GM12878 (cell line): ENCODE measurements around the gene WNT5B. TPM values are rescaled to one million over a fixed set of nuclear protein-coding genes. Genes with fewer than 3 reads are reported as not detected.
A peak's percentile ranks its signal among the peaks of the same experiment; 100 is the strongest.

Source experiments
- ATAC-seq: fragments of 200-7000 bp; cut with Tn5 transposase; 3 replicates; pipeline ENCODE4 v1.9.1; 2020; ENCODE audit warnings: mild to moderate bottlenecking, moderate library complexity
- BruUV-seq: library from RNA; stranded (reverse); fragments of 400-500 nt; replicated peaks from 2 replicates; lab custom pipeline; 2021; lab: Mats Ljungman, UMichigan
- CTCF ChIA-PET: fragments of 300-600 bp; sonication (Branson Sonifier 250); formaldehyde crosslinking; extraction: SDS; loops from one replicate; lab custom pipeline; 2021; ENCODE audit warnings: inconsistent platforms; lab: Yijun Ruan, JAX
- POLR2A ChIA-PET: fragments of 350-600 bp; formaldehyde crosslinking; extraction: SDS; loops from one replicate; lab custom pipeline; 2021; ENCODE audit warnings: inconsistent platforms; lab: Charles Lee
- RAD21 ChIA-PET: fragments of 300-600 bp; sonication (Branson Sonifier 250); formaldehyde crosslinking; loops from one replicate; lab custom pipeline; 2023; ENCODE audit warnings: antibody characterized with exemption; ENCODE audit not compliant: unreplicated experiment; lab: Charles Lee
- SMC1A ChIA-PET: fragments of 300-600 bp; sonication (Branson Sonifier 250); formaldehyde crosslinking; loops from one replicate; lab custom pipeline; 2023; ENCODE audit not compliant: unreplicated experiment, uncharacterized antibody; lab: Charles Lee
- DNase-seq: peaks from one replicate; pipeline ENCODE4 v3.0.0-alpha.2; 2011; ENCODE audit warnings: low read depth, low spot score
- FAIRE-seq: peaks from 3 replicates; lab custom pipeline; 2011; peaks lifted over from hg19 to GRCh38; lab: Jason Lieb, UNC
- H2AFZ ChIP-seq: 2 replicates; pipeline ENCODE4 v1.6.0; 2011; ENCODE audit warnings: low read depth, low read length, control low read depth; ENCODE audit not compliant: control insufficient read depth
- H3K27ac ChIP-seq: 2 replicates; pipeline ENCODE4 v1.5.1; 2011; ENCODE audit warnings: control low read depth; ENCODE audit not compliant: control insufficient read depth, insufficient read depth
- H3K27me3 ChIP-seq, 2 experiments: replicated peaks in 1 of 2; 2 replicates each; pipeline versions ENCODE4 v1.6.0 to v1.6.1; 2011; ENCODE audit warnings: low read length in 1 of 2; ENCODE audit not compliant: control insufficient read depth in 2 of 2, insufficient read depth in 2 of 2
- H3K36me3 ChIP-seq, 2 experiments: 2 replicates each; pipeline ENCODE4 v1.5.1; 2011; ENCODE audit warnings: low read length in 1 of 2; ENCODE audit not compliant: control insufficient read depth in 2 of 2, insufficient read depth in 2 of 2
- H3K4me1 ChIP-seq: 2 replicates; pipeline ENCODE4 v1.6.1; 2011; ENCODE audit warnings: mild to moderate bottlenecking, low read length, moderate library complexity, mixed read lengths; ENCODE audit not compliant: control insufficient read depth, insufficient read depth
- H3K4me2 ChIP-seq: 2 replicates; pipeline ENCODE4 v1.6.0; 2011; ENCODE audit warnings: control low read depth; ENCODE audit not compliant: control insufficient read depth, insufficient read depth
- H3K4me3 ChIP-seq: fragments of 200-600 bp; sonication (generic); 2 replicates; pipeline ENCODE4 v1.5.1; 2016
- H3K79me2 ChIP-seq: 2 replicates; pipeline ENCODE4 v1.6.0; 2011; ENCODE audit warnings: low read length; ENCODE audit not compliant: control insufficient read depth, insufficient read depth
- H3K9ac ChIP-seq: 2 replicates; pipeline ENCODE4 v1.8.0; 2011; ENCODE audit warnings: low read length, control low read depth, mixed read lengths; ENCODE audit not compliant: control insufficient read depth, insufficient read depth
- H3K9me3 ChIP-seq: replicated peaks from 3 replicates; pipeline ENCODE4 v1.5.1; 2011; ENCODE audit warnings: mild to moderate bottlenecking, low read length; ENCODE audit not compliant: control insufficient read depth, insufficient read depth
- H4K20me1 ChIP-seq: 2 replicates; pipeline ENCODE4 v1.6.0; 2011; ENCODE audit not compliant: control insufficient read depth, insufficient read depth
- BHLHE40 ChIP-seq, 2 experiments: fragments of 450-650 bp in 1 of 2; IDR thresholded peaks; 2 replicates each; pipeline ENCODE4 v1.6.1; 2011 to 2017; ENCODE audit warnings: low read depth in 2 of 2, borderline replicate concordance in 1 of 2, improper control_type of control experiment in 1 of 2, low read length in 1 of 2, mild to moderate bottlenecking in 1 of 2
- BRCA1 ChIP-seq: IDR thresholded peaks from 2 replicates; pipeline ENCODE4 v1.6.1; 2011; ENCODE audit warnings: low read depth, low read length, improper control_type of control experiment
- EGR1 ChIP-seq, 2 experiments: IDR thresholded peaks; 1 replicate in 1 of 2; 2 replicates in 1 of 2; pipeline ENCODE4 v1.6.1; 2011 to 2012; ENCODE audit warnings: low read depth in 2 of 2, low read length in 2 of 2, borderline replicate concordance in 1 of 2, mild to moderate bottlenecking in 1 of 2, moderate library complexity in 1 of 2
- GABPA ChIP-seq: IDR thresholded peaks from 2 replicates; pipeline ENCODE4 v1.6.1; 2014; ENCODE audit warnings: antibody characterized with exemption, low read depth, mild to moderate bottlenecking, inconsistent platforms
- IRF4 ChIP-seq: IDR thresholded peaks from 2 replicates; pipeline ENCODE4 v1.6.1; 2011; ENCODE audit warnings: low read depth, low read length
- NFYB ChIP-seq: IDR thresholded peaks from 2 replicates; pipeline ENCODE4 v1.6.1; 2011; ENCODE audit warnings: low read depth, mild to moderate bottlenecking, low read length, improper control_type of control experiment, moderate library complexity; ENCODE audit not compliant: insufficient read depth
- PAX5 ChIP-seq: IDR thresholded peaks from 2 replicates; pipeline ENCODE4 v1.6.1; 2011; ENCODE audit warnings: low read depth, low read length, borderline replicate concordance
- PML ChIP-seq: IDR thresholded peaks from 2 replicates; pipeline ENCODE4 v1.6.1; 2012; ENCODE audit warnings: low read length, inconsistent platforms
- RAD21 ChIP-seq: IDR thresholded peaks from 2 replicates; pipeline ENCODE4 v1.6.1; 2011; ENCODE audit warnings: mild to moderate bottlenecking, low read depth, low read length, moderate library complexity; ENCODE audit not compliant: insufficient read depth
- SIN3A ChIP-seq: IDR thresholded peaks from 2 replicates; pipeline ENCODE4 v1.6.1; 2012; ENCODE audit warnings: low read depth, low read length, improper control_type of control experiment
- SUPT20H ChIP-seq: IDR thresholded peaks from 2 replicates; pipeline ENCODE4 v1.6.1; 2011; ENCODE audit warnings: low read depth, mild to moderate bottlenecking, low read length, moderate library complexity, borderline replicate concordance; ENCODE audit not compliant: control insufficient read depth
- WGBS: methylation state at CpG from one replicate; pipeline ENCODE4 v1.1.6; 2016; ENCODE audit warnings: low lambda C conversion rate; ENCODE audit not compliant: insufficient replicate concordance, insufficient coverage; ENCODE audit errors: missing lambda C conversion rate; 5-methylcytosine and 5-hydroxymethylcytosine counted together
- in situ Hi-C: fragments of 300-500 bp; cut with MboI; formaldehyde crosslinking; loops from 9 replicates; pipeline ENCODE4 v1.14.3; 2018; ENCODE audit warnings: mixed read lengths
- intact Hi-C: fragments of 100-400 bp; cut with micrococcal nuclease; formaldehyde crosslinking; loops from one replicate; pipeline ENCODE4 v1.14.2; 2022; ENCODE audit not compliant: unreplicated experiment
- polyA plus RNA-seq, 11 experiments: library from polyadenylated mRNA; depleted of rRNA in 4 of 11; unstranded in 6 of 11; stranded (reverse) in 5 of 11; fragments of >200 nt; fragmentation: Nextera tagmentation in 4 of 11; fragmentation: Illumina TruSeq in 1 of 11; extraction: Ambion mirVana in 4 of 11; extraction: Trizol in 1 of 11; gene quantifications; 1 replicate in 1 of 11; 2 replicates in 10 of 11; pipeline versions ENCODE4 v1.2.1 to v1.2.3, GENCODE V29; 2011 to 2016; ENCODE audit warnings: inconsistent platforms in 2 of 11, missing spikeins in 2 of 11, low read depth in 1 of 11
- total RNA-seq, 4 experiments: library from RNA; depleted of rRNA in 3 of 4; stranded (reverse); fragments of >200 nt in 3 of 4; fragmentation: Illumina TruSeq in 1 of 4; extraction: Trizol in 1 of 4; gene quantifications; 2 replicates each; pipeline versions ENCODE4 v1.2.1 to v1.2.3, GENCODE V29; 2013 to 2021
- TF ChIP-seq, protein P1 (sequence below): fragments of 450-650 bp; formaldehyde crosslinking; IDR thresholded peaks from 2 replicates; pipeline ENCODE4 v1.4.0; 2022; ENCODE audit warnings: mild to moderate bottlenecking, moderate library complexity
- TF ChIP-seq, protein P2 (sequence below): fragments of 450-650 bp; formaldehyde crosslinking; IDR thresholded peaks from 2 replicates; pipeline ENCODE4 v1.5.0; 2022; ENCODE audit warnings: mild to moderate bottlenecking, missing genetic modification characterization
- TF ChIP-seq, protein P3 (sequence below): IDR thresholded peaks from 2 replicates; pipeline ENCODE4 v1.6.1; 2012; ENCODE audit warnings: low read depth, low read length, improper control_type of control experiment

The WNT5B gene
- total and polyA plus RNA-seq, 10 of the 15 experiments (the other 5 are each of a cell fraction or from before 2014, with no cell fraction given) = 0.45 to 18.3 (median 5.4) TPM

DNA sequence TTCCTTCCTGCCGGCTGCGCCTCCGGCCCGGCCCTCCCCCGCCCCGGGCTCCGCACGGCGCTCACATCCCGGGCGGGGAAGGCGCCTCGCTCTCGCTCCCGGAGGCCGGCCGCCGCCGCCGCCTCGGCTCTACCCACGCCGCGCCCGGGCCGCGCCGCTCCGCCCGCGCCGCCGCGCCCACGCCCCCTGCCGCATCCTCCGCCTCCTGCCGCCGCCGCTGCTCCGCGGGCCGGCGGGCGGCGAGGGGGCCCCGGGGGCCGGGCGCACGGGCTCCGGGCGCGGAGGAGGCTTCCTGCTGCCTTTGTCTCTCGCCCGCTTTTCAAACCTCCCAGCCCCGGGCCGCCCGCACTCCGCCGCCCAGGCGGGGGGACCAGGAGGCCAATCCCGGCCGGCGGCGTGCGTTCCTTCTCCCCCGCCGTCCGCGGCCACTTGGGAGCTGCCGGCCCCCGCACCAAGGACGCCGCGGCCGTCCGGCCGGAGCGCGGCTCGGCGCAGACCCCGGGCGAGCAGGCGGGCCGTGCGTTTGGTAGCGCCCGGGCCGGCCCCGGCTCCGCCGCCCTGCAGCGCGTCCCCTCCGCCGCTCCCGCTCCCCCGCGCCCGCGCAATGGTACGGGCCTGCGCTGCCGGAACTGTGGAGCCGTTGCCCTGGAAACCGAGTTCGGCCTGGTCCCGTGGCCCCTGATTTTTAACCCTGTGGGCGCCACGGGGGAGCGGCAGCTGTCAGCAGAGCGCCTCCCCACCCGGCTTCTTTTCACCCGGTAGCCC, 34.6 kb upstream of the WNT5B start, which contains the start of gene FBXL14:
Gene FBXL14 (minus strand): TSS at position 321 of the 765 bp plus-strand sequence. CDS start 515 bp downstream, outside the sequence.
- CTCF ChIA-PET = interaction anchor here (1.3 to 4.1 kb wide), 4 partner anchors 9 to 476 kb away, joined by 3 to 31 read pairs (median 10); no protein-coding TSS in a partner anchor
- no peak for TF ChIP-seq SUPT20H
- no peak for TF ChIP-seq PML
- no peak for TF ChIP-seq NFYB
- TF ChIP-seq EGR1 (IDR thresholded peaks at IDR 0.05; ENCODE audit: borderline replicate concordance in 1 of 2, low read depth in 2 of 2, low read length in 2 of 2) = peak in 1 of 2 experiments; percentile 52; a peak in 1 of 3 replicates
- TF ChIP-seq, protein P1, sequence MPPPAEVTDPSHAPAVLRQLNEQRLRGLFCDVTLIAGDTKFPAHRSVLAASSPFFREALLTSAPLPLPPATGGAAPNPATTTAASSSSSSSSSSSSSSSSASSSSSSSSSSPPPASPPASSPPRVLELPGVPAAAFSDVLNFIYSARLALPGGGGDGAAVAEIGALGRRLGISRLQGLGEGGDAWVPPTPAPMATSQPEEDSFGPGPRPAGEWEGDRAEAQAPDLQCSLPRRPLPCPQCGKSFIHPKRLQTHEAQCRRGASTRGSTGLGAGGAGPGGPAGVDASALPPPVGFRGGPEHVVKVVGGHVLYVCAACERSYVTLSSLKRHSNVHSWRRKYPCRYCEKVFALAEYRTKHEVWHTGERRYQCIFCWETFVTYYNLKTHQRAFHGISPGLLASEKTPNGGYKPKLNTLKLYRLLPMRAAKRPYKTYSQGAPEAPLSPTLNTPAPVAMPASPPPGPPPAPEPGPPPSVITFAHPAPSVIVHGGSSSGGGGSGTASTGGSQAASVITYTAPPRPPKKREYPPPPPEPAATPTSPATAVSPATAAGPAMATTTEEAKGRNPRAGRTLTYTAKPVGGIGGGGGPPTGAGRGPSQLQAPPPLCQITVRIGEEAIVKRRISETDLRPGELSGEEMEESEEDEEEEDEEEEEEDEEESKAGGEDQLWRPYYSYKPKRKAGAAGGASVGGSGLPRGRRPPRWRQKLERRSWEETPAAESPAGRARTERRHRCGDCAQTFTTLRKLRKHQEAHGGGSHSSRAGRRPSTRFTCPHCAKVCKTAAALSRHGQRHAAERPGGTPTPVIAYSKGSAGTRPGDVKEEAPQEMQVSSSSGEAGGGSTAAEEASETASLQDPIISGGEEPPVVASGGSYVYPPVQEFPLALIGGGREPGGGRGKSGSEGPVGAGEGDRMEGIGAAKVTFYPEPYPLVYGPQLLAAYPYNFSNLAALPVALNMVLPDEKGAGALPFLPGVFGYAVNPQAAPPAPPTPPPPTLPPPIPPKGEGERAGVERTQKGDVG = no peak
- no peak for TF ChIP-seq IRF4
- TF ChIP-seq PAX5 = no peak
- TF ChIP-seq SIN3A = 0 out of 2 replicates have a peak, but pooled peaks have one; percentile 58
- TF ChIP-seq, protein P2, sequence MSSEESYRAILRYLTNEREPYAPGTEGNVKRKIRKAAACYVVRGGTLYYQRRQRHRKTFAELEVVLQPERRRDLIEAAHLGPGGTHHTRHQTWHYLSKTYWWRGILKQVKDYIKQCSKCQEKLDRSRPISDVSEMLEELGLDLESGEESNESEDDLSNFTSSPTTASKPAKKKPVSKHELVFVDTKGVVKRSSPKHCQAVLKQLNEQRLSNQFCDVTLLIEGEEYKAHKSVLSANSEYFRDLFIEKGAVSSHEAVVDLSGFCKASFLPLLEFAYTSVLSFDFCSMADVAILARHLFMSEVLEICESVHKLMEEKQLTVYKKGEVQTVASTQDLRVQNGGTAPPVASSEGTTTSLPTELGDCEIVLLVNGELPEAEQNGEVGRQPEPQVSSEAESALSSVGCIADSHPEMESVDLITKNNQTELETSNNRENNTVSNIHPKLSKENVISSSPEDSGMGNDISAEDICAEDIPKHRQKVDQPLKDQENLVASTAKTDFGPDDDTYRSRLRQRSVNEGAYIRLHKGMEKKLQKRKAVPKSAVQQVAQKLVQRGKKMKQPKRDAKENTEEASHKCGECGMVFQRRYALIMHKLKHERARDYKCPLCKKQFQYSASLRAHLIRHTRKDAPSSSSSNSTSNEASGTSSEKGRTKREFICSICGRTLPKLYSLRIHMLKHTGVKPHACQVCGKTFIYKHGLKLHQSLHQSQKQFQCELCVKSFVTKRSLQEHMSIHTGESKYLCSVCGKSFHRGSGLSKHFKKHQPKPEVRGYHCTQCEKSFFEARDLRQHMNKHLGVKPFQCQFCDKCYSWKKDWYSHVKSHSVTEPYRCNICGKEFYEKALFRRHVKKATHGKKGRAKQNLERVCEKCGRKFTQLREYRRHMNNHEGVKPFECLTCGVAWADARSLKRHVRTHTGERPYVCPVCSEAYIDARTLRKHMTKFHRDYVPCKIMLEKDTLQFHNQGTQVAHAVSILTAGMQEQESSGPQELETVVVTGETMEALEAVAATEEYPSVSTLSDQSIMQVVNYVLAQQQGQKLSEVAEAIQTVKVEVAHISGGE (CRISPR knock-in tag) = peak; percentile 73
- TF ChIP-seq BRCA1 = no peak
- TF ChIP-seq BHLHE40 (IDR thresholded peaks at IDR 0.05; ENCODE audit: borderline replicate concordance in 1 of 2, low read depth in 2 of 2, low read length in 1 of 2) = peak; percentile 72 to 95
- TF ChIP-seq, protein P3, sequence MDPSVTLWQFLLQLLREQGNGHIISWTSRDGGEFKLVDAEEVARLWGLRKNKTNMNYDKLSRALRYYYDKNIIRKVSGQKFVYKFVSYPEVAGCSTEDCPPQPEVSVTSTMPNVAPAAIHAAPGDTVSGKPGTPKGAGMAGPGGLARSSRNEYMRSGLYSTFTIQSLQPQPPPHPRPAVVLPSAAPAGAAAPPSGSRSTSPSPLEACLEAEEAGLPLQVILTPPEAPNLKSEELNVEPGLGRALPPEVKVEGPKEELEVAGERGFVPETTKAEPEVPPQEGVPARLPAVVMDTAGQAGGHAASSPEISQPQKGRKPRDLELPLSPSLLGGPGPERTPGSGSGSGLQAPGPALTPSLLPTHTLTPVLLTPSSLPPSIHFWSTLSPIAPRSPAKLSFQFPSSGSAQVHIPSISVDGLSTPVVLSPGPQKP = no peak
- TF ChIP-seq GABPA = peak; percentile 74; the same call in 1 of the 2 replicates
- no peak for TF ChIP-seq RAD21

More for the DNA sequence above, 34.6 kb upstream of the WNT5B start, which contains the start of gene FBXL14:
- DNase-seq (no peak), ATAC-seq (peak; percentile 66), FAIRE-seq (peak; percentile 18)
- Histone ChIP-seq H3K4me3 (peak within 1 kb of the TSS; percentile 97), H3K4me1 (peaks cover 11% of the 10 kb centered on the region), H3K36me3 (no peaks in the 10 kb centered on the region), H3K27me3 (no peaks in the 10 kb centered on the region), H3K9ac (peak within 1 kb of the TSS; percentile 27), H4K20me1 (no peaks in the 10 kb centered on the region), H3K27ac (peak within 1 kb of the TSS; percentile 34), H3K9me3 (no peaks in the 10 kb centered on the region), H2AFZ (peak within 1 kb of the TSS; percentile 73), H3K4me2 (peak within 1 kb of the TSS; percentile 84), H3K79me2 (peaks cover 45% of the 10 kb centered on the region)
- POLR2A ChIA-PET = interaction anchor here (2.0 to 3.0 kb wide), 2 partner anchors 8 to 61 kb away, joined by 9 to 23 read pairs; no protein-coding TSS in a partner anchor
- RAD21 ChIA-PET = interaction anchor here (0.8 to 3.2 kb wide), 3 partner anchors 11 to 645 kb away, joined by 3 to 30 read pairs (median 14); partner anchors contain the start of gene RAD52
- in situ Hi-C loops (no loop called here), intact Hi-C loops (no loop called here)
- BruUV-seq = no TSS peak
- under 1% methylated on average over 85 of the region's 115 CpGs for WGBS
- SMC1A ChIA-PET = interaction anchor here (1.1 to 3.1 kb wide), 3 partner anchors 8 to 11 kb away, joined by 3 to 20 read pairs (median 19); no protein-coding TSS in a partner anchor
